GM21360 (cell line): ENCODE measurements around the gene PPP6R1.

Source experiments
- ATAC-seq: cut with Tn5 transposase; IDR thresholded peaks from one replicate; pipeline ENCODE4 v1.9.1; 2021; ENCODE audit warnings: mild to moderate bottlenecking, moderate library complexity; ENCODE audit not compliant: unreplicated experiment

PPP6R1 gene

DNA sequence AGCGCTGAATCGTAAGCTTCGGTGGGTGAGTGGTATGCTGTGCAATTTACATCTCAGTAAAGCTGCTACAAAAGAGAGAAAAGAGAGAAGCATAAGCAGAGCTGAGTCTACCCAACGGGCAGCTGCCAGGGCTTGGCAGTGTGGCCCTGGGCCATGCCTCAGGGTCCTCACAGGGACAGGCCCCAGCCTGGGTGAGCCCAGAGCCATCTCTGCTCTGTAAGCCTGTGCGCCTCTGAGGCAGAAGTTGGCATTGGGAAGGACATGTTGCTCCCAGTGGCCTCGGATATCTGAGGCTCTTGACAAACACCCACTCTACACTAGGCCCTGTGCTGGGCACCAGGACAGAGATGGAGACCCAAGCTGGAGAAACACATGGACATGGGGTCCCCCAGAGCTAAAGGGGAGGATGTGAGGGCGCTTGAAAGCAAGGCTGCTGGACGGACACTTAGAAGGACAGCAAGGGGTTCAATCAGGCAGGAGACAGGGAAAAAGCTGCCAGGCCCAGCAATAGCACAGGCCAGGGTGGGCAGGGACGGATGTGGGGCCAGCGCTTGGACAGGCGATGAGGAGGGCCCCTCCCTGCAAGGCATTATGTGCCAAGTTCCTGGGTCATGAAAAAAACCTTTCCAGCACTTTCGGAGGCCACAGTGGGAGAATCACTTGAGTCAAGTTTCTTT is 14.7 kb downstream of the PPP6R1 start:
- no peak for ATAC-seq

DNA sequence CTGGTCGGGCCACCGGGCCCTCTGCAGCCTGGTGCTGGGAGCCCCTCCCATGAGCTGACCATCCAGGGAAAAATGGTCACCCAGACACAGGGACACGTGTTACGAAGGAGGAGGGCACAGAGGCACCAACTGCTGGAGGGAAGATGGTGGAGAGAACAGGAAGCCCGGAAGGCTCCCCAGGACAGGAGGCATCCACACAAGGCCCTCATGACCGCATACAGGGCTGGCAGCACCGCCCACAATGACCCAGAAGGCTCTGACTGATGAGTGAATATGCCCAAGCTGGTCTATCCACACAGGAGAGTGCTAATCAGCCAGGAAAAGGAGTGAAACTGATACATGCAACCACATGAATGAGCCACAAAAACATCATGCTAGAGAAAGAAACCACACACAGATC is 16.3 kb downstream of the PPP6R1 start:
- ATAC-seq: no peak

DNA sequence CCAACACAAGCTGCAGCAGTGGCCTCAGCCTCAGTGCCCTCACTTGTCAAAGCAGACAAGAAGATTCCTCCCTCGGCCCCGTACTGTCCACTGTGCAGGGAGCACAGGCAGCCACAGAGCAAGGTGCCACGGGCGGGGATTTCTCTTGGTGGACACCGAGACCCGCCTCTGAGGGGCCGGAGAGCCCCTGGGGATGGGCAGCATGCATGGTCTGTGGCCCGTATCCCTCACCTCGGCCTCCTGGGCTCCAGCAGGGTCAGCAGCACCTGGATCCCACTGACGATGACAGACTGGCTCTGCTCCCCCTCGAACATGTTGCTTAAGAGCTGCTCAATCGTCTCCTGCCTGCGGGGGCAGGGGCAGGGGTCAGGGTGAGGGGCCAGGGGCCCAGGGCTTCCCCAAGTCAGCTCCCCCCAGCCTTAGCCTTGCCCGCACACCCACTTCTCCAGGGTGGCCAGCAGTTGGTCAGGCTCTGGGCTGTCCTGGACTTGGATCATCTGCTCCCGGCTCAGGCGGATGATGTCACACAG is 16.8 kb downstream of the PPP6R1 start:
- ATAC-seq: no peak

DNA sequence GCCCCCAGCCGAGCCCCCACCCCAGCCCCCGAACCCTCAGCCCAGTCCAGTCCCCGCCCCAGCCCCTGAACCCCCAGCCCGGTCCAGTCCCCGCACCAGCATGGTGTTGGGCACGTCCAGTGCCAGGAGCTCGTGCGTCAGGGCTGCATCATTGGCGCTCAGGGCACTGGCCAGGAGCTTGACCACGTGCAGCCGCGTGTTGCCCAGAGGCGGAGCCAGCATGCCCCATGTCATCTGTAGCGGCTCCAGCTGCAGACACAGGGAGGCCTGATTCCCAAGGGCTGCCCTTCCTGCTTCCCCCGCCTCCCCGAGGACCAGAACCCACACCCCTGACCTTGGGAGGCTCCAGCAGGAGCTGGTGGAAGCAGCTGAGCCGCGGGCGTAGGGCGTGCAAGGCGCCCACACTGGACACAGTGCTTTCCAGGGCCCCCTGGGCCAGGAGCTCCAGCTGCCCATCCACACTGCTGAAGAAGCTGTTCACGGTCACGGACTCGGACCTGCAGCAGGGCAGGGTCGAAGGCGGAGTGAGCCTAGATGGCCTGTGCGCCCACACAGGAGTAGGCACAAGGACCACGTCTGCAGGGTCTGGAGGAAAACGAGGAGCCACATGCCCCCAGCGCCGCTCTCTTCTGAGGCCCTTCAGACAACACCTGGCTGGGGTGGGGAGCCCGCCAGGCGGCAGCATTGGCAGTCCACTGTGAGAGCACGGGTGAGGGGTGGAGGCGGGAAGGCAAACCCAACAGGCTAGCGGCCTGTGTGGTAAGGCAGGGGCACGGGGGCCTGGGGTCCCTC is 17.5 kb downstream of the PPP6R1 start:
- ATAC-seq: no peak

DNA sequence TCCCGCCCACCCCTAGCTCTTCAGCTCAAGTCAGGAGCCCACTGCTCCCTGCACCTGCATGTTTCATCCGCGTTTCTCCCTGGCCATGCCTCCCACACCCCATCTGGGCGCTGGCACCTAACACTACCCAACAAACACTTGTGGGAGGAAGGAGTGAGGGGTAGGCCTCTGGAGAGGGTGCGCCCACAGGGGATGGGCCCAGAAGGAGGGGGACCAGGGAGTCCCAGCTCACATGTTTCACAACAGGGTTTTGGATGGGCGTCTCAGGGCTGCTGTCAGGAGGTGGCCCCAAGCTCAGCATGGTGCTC is 18.1 kb downstream of the PPP6R1 start:
- ATAC-seq: no peak

DNA sequence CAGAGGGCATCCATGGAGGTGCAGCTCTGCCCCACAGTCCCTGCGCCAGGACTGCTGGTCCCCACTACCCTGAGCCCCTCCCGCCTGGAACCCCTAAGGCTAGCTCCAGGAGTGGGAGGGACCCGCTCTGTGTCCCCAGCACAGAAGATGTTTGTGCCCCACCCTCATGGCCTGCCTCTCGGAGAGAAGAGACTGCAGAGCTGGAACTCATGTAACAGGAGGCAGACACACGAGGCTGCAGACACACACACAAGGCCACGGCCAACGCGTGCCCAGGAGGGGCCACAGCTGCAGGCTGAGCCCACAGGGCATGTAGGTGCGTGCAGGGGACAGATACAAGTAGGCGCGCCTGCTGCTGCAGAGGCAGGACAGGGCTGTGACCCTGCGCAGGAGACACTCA is 19.8 kb downstream of the PPP6R1 start:
- no peak for ATAC-seq

DNA sequence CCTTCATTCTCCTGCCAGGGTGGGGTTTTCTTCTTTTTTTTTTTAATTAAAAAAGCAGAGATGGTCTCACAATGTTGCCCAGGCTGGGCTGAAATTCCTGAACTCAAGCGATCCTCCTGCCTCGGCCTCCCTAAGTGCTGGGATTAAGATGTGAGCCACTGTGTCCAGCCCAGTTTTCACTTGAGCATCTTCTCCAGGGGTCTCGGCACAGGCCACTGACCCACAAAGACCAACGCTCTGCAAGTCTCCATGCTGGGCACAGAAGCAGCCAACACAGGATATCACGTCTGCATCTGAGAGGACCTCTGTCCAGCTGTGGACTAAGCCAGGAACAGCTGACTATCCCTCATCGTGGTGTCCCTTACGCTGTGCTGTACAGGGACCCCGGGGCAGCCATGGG is 20.8 kb downstream of the PPP6R1 start:
- no peak for ATAC-seq

DNA sequence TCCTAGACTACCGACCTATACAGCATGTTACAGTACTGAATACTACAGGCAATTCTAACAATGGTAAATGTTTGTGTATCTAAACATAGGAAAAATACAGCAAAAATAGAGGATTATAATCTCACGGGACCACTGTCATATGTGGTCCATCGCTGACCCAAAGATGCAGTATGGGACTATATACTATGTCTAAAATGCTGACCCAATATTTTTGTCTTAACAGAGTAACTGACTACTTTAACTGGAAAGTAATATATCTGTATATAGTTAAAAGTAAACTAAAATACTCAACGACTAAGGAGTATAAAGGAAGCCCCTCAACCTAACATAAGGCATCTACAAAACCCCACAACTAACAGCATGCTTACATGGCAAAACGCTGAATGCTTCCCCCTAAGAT is 25.8 kb downstream of the PPP6R1 start:
- ATAC-seq: no peak

DNA sequence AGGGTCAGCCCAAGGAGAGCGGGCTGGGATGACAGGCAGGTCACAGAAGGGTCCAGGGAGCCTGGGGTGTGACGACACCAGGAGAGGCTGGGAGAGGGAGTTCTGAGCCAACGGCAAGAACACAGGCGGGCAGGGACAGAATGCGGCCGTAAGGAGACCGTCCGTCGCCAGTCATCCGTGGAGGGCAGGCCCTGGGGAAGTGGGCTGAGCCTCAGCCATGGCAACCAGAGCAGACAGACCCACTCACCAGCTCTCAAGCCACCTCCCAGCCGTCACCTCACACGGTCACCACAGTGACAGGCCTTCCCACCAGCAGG is 26.6 kb downstream of the PPP6R1 start:
- no peak for ATAC-seq

DNA sequence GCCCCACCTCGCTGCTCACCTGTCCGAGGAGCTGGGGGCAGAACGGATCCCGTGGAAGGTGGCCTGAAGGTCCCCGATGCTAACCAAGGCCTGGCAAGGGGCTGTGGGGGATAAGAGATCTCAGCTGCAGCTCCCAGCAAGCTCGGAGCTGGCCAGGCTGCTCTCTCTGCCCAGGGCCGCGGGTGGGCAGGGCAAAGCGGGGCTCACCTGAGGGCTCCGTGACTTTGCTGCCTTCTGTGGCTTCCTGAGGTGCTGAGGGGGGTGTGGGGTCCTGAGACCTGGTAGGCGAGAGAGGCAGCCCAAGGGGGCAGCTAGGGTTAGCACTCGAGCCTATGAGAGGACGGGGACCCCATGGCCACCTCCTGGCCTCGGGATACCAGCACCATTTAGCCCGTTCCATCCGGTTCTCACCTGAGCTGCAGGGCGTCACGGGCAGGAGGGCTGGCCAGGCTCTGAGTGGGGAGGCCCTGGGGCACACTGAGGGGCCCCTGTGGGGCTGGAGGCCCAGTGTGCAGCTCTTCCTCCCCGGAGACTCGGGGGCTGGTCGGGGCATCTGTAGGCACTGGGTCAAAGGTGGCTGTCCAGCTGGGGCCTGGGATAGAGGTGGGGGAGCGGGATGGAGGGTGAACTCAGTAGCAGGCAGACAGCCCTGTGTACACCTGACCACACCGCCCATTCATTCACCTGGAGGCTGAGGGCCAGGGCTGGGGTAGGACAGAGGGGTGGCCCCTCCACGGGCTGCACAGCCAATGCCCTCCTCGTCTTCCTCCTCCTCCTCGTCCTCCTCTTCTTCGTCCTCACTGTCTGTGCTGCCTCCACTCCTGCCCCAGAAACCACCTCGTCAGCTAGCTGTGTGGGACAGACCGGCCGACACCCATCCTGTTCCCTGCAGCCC is 27.2 kb downstream of the PPP6R1 start:
- ATAC-seq: no peak

DNA sequence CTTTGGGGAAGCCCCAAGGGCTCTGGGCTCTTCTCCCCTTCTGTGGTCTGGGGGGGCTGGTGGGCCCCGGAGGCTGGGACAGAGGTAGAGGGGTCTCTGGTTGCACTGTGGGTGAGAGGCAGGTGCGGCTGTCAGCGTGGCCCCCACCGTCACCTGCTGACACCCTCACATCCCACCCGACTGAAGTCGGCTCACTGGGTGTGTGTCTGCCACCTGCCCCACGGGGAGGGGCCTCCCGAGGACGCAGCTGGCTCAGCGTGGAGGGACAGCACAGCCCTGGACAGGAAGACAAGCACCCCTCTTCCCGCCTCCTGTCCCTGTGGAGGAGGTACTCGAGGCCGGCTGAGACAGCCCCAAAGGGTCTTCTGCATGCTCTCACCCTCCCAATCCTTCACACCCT is 28.0 kb downstream of the PPP6R1 start:
- no peak for ATAC-seq

DNA sequence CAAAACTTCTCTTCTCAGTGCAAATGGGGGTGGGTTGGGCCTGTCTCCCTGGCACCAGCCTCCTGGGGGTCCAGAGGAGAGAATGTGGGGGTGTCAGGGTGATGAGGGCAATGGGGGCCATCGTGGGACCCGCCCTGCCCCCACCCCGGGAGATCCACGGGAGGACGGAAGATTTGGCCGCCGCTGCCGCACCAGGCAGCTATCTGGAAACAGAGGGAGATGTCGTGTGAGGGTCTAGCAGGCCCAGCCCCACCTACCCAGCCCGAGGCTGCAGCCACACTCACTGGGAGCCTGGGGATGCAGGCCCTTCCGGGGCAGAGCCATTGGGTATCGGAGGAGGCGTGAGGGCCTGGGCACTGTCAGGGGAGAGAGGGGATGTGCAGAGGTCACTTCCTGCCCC is 28.5 kb downstream of the PPP6R1 start:
- ATAC-seq: no peak

DNA sequence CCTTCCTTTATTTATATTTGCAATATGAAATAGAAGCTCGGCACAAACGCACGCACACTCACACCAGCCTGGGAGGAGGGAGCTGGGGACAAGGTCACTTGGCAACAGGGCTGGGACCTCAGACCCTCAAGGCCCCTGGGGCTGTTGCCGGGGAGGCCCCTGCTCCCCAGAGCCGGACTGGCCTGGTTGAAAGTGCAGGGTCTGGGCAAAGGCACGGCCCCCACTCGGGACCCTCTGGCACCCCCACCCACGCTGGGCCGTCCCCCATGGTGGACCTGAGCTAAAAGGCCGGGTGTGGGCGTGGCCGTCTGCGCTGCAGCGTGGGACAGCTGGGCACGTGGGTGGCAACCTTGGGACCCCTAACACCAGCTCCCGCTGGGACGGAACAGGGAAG is 29.0 kb downstream of the PPP6R1 start:
- no peak for ATAC-seq

DNA sequence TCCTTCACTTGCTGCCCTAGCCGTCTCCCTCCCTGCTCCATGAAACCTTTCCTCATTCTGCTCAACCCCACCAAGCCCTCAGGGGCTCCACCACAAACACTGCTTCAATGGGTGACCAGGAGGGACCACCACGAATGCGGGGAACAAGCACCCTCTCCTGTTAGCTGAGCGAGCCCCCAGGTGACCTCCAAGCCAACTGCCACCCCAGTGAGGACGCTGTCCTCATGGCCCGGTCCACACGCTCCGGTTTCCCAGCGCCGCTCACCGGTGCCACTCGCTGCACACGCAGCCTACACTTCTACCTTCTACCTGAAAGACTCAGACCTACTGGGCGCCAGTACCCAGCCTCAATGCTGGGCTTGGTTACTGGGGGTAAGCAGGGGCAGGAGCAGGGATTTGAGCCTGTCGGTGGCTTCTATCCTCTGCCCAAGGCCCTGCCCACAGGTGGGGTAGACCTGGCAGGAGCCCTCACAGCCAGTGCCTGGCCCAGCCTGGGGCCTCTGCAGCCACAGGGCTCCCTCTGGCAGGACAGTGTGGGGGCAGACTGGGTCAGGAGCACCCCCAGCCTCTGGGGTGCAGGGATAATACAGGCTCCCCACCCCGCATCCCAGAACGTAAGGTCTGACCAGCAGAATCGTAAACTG is 29.6 kb downstream of the PPP6R1 start:
- ATAC-seq: no peak

DNA sequence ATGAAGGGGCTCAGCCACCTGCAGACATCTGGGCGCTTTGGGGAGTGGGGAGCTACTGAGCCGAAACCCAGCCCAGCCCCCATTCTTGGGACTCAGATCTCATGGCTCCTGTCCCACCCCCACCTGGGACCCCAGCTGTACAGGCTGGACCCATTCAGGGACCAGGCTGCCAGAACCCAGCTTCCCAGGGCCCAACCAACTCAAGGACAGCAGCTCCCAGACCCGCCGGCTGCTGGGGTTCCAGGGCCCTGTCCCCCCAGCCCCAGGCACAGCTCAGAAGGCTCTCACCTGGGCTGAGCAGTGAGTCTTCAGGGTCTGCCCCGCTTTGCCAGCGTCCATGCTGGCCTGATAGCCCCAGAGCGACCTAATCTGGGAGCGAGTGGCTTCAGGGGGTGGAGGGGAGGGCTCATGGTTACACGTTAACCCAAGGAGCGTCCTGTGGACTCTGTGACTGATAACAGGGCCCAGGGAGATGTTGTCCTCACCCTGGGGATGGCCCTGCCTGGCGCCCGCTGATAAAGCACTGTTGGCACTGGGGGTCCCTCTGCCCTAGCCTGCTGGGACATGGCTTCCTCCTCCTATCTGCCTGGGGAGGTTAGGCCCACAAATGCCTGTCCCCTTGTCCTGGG is 30.3 kb downstream of the PPP6R1 start, which contains the start of gene TMEM86B:
TSS of gene TMEM86B (minus strand) at position 361 of the 629 bp plus-strand sequence. CDS start at position 339, 22 bp downstream.
- no peak for ATAC-seq

DNA sequence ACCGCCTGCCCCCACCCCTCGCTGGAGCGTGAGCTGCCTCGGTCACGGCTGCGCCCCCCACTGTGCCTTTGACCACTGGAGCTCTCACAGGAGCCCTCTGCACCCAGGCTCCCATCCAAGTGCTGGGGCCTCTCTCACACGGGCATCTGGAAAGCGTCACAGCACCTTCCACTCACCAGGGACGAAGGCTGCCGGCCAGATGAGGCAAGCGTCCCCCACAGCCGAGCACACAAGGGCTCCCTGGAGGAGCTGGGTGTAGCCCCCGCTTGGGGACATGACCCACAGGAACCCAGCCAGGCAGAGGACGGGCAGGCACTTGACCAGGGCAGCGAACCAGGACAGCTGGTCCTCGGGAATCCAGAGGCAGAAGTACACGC is 30.8 kb downstream of the PPP6R1 start:
- ATAC-seq: no peak

DNA sequence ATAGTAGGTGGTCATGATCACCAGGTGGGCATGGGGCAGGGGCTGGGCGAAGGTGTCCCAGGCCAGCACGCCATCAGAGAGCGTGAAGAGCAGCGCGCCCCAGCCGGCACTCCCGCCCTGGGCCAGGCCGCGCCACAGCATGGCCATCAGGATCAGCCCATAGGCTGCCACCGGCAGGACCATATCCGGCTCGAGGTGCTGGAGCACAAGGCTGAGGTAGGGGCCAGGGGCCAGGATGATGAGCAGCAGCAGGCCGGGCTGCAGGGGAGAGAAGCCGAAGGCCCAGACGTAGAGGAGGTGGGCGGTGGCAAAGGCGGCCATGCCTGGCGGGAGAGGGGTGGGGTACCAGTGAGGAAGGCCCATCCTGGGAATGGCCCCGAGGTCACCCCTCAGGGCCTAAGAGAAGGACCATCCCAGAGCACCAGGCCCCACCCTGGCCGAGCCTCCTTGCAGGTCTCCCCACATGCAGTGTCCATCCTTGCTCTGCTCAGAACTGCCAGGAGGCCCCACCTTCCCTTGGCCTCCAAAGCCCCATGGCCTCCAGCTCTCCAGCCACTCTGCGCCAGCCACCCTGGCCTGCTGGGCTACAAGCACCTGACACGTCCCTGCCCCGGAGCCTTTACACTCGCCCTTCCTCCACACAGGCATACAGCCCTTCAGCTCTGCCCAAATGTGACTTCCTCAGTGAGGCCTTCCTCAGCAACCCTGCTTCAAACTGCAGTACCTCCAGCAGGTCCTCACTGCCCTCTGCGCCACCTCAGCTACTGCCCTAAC is 31.4 kb downstream of the PPP6R1 start:
- ATAC-seq: no peak

DNA sequence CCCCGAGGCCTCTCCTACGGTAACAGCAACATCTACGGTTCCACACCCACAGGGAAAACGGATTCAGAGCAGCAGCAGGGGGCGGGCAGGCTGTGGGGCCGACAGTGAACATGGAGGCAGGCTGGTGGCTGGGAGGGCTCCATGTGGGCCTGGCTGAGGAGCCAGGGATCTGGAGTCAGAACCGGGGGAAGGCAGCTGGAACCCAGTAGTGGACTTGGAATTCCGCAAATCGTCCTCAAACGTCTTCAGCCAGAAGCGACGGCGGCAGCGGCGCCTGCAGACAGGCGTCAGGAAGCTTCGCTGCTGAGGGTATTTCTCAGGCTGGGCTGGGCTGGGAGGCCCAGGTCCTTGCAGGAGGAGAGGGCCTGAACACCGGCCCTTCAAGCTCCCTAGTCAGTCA is 32.0 kb downstream of the PPP6R1 start:
- no peak for ATAC-seq

DNA sequence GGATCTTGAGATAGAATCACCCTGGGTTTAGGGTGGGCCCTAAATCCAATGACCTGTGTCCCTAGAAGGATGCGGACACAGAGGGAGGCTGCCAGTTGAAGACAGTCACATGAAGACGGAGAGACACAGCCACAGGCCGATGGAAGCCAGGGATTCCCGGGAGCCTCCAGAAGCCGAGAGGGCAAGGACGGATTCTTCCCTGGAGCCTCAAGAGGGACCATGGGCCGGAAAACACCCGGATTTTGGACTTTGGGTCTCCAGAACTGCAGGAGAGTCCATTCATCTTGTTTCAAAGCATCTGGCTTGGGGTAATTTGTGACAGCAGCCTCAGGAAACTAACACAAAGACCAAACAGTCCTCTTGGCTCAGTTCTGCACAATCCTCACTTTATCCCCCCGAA is 32.5 kb downstream of the PPP6R1 start:
- no peak for ATAC-seq

DNA sequence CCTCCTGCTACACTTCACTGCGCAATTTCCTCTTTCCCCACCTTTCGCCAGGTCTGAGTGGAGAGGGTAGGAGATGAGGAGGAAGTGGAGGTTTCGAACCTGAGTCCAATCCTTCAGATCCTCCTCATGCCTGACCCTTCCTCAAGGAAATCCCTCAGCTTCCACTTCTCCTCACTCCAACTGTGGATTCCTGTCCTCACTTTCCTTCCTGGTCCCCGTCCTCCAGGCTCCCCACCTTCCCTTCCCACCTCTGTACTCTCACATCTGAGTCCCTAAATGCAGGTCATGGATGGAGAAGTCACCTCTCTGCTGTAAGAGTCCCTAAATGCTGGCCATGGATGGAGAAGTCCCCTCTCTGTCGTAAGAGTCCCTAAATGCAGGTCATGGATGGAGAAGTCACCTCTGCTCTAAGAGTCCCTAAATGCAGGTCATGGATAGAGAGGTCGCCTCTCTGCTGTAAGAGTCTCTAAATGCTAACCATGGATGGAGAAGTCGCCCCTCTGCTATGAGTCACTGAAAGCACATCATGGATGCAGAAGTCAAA is 33.3 kb downstream of the PPP6R1 start:
- ATAC-seq: no peak
